Tibial nerve (tissue), 4 donors: ENCODE results near the gene ANKH. TPM values are rescaled to one million over a fixed set of nuclear protein-coding genes. Genes with fewer than 3 reads are reported as not detected.

ENCODE experiments used
- DNase-seq, 2 donors: peaks; one replicate each; pipeline ENCODE4 v3.0.0-alpha.2; 2019; ENCODE audit warnings: low spot score in 2 of 2
- H3K27ac ChIP-seq, 4 donors: fragments of 200-600 bp; sonication (generic) in 3 of 4; one replicate each; pipeline ENCODE4 v1.5.1; 2017 to 2019; ENCODE audit warnings: mild to moderate bottlenecking in 1 of 4
- H3K27me3 ChIP-seq, 2 donors: fragments of 200-600 bp; sonication (generic) in 1 of 2; one replicate each; pipeline versions ENCODE4 v1.5.1 to v1.6.0; 2017 to 2019
- H3K36me3 ChIP-seq, 3 donors: fragments of 200-600 bp; sonication (generic); one replicate each; pipeline ENCODE4 v1.5.1; 2018 to 2019
- H3K4me1 ChIP-seq, 4 donors: fragments of 200-600 bp; sonication (generic) in 3 of 4; one replicate each; pipeline ENCODE4 v1.5.1; 2017 to 2019
- H3K4me3 ChIP-seq, 4 donors: fragments of 200-600 bp; sonication (generic) in 3 of 4; one replicate each; pipeline ENCODE4 v1.5.1; 2017 to 2019; ENCODE audit warnings: mild to moderate bottlenecking in 1 of 4, moderate library complexity in 1 of 4
- H3K9me3 ChIP-seq, 4 donors: fragments of 200-600 bp; sonication (generic) in 3 of 4; one replicate each; pipeline ENCODE4 v1.5.1; 2017 to 2019
- EP300 ChIP-seq, 2 donors: sonication (generic); formaldehyde crosslinking; IDR thresholded peaks; one replicate each; pipeline ENCODE4 v1.6.1; 2017; ENCODE audit warnings: antibody characterized with exemption in 2 of 2, mild to moderate bottlenecking in 1 of 2
- POLR2A ChIP-seq, 2 donors: fragments of 450-650 bp; IDR thresholded peaks; one replicate each; pipeline ENCODE4 v1.6.1; 2017; ENCODE audit warnings: antibody characterized with exemption in 2 of 2, mild to moderate bottlenecking in 2 of 2, moderate library complexity in 2 of 2
- WGBS, 2 donors: methylation state at CpG; one replicate each; pipeline ENCODE4 v1.1.5; 2018; 5-methylcytosine and 5-hydroxymethylcytosine counted together
- total RNA-seq, 4 donors: library from RNA; depleted of rRNA; stranded (reverse); fragments of >200 nt; gene quantifications; one replicate each; pipeline ENCODE4 v1.1.0, GENCODE V29; 2016
- TF ChIP-seq, protein P1 (sequence below), 5 experiments: fragments of 200-600 bp in 3 of 5; fragments of 450-650 bp in 2 of 5; sonication (generic) in 3 of 5; IDR thresholded peaks; one replicate each; pipeline ENCODE4 v1.5.1; 2016 to 2019; ENCODE audit warnings: antibody characterized with exemption in 5 of 5, mild to moderate bottlenecking in 3 of 5, moderate library complexity in 2 of 5

The ANKH gene
- total RNA-seq, 4 donors from 2014 or later, result 45.7 to 77.9 (median 46.6) TPM

DNA sequence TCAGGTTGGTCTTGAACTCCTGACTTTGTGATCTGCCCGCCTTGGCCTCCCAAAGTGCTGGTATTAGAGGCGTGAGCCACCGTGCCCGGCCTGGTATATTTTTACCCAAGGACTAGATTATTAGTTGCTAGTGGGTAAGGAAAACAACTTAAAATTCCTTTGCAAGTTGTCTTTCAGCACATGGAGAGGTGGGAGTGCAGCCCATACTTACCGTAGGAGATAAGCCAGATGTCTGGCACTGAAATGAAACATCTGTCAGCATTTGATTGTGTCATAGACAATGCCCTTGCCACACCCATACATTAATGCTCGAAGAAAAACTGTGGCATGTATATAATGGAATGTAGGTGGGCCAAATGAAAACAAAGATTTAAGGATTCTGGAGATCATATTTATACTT lies 36.6 kb upstream of the ANKH start:
- no peak for DNase-seq
- Histone ChIP-seq H3K36me3 (no peaks in the 10 kb centered on the region), H3K27me3 (no peaks in the 10 kb centered on the region), H3K4me3 (no peak overlapping the region), H3K9me3 (no peaks in the 10 kb centered on the region), H3K27ac (no peak overlapping the region), H3K4me1 (peaks cover 0 to under 1% (median 0%) of the 10 kb centered on the region in 4 donors)
- 68 to 70% methylated on average over 6 of the region's 6 CpGs for WGBS, 2 donors
- TF ChIP-seq POLR2A (IDR thresholded peaks at IDR 0.05) (no peak), EP300 (IDR thresholded peaks at IDR 0.05) (no peak)
- TF ChIP-seq, protein P1, sequence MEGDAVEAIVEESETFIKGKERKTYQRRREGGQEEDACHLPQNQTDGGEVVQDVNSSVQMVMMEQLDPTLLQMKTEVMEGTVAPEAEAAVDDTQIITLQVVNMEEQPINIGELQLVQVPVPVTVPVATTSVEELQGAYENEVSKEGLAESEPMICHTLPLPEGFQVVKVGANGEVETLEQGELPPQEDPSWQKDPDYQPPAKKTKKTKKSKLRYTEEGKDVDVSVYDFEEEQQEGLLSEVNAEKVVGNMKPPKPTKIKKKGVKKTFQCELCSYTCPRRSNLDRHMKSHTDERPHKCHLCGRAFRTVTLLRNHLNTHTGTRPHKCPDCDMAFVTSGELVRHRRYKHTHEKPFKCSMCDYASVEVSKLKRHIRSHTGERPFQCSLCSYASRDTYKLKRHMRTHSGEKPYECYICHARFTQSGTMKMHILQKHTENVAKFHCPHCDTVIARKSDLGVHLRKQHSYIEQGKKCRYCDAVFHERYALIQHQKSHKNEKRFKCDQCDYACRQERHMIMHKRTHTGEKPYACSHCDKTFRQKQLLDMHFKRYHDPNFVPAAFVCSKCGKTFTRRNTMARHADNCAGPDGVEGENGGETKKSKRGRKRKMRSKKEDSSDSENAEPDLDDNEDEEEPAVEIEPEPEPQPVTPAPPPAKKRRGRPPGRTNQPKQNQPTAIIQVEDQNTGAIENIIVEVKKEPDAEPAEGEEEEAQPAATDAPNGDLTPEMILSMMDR (IDR thresholded peaks at IDR 0.05), result no peak

DNA sequence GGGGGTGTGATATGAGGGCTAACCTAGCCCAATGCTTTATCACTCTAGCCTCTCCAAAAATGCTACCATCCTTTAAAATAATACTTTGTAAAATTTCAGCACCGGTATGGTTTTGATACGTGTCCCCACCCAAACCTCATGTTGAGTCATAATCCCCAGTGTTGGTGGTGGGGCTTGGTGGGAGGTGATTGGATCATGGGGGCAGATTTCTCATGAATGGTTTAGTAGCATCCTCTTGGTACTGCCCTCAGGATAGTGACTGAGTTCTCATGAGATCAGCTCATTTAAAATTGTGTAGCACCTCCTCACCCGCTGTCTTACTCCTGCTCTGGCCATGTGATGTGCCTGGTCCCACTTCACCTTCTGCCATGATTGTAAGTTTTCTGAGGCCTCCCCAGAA lies 35.0 kb upstream of the ANKH start:
- H3K4me1 ChIP-seq, result peaks cover 0 to 8% (median 0%) of the 10 kb centered on the region in 4 donors
- TF ChIP-seq POLR2A (IDR thresholded peaks at IDR 0.05) (no peak), EP300 (IDR thresholded peaks at IDR 0.05) (no peak)
- TF ChIP-seq, protein P1 (IDR thresholded peaks at IDR 0.05), result no peak
- no peaks in the 10 kb centered on the region for H3K36me3 ChIP-seq
- DNase-seq, result no peak
- H3K27ac ChIP-seq, result no peak overlapping the region
- 87 to 100% methylated on average over 3 of the region's 3 CpGs for WGBS, 2 donors
- H3K9me3 ChIP-seq, result no peaks in the 10 kb centered on the region
- no peak overlapping the region for H3K4me3 ChIP-seq
- no peaks in the 10 kb centered on the region for H3K27me3 ChIP-seq

DNA sequence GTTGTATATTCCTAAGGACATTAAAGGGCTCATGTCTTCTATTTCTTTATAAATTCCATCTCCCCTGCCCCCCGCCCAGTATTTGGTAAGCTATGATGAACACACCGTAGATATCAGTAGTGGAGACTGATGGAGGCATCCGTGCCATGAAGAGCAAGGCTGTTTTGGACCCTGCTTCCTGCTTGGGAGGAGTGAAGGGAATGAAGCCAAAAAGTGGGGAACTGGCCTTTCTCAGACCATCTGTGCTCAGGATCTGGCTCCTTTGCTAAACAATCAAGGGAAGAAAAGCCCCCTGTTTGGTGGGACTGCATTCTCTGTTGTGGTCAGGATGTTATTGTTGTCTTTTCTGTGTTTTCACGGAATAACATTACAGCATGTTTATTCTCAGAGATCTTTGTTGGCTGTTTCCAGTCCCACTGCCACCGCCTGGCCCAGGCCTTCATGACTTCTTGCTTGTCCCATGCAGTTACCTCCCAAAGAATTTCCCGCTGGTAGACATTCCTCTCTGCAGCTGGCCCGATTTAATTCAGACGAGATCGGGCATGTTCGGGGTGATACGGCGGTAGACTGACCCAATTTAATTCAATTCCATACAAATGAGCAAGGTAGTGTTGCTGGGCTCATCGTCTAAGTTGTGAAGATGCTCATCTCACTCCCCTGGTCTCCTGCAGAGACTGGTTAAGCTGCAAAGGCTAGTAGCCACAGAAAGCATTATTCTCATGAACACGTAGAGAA lies 31.4 kb upstream of the ANKH start:
- WGBS, 2 donors, result 74 to 82% methylated on average over 14 of the region's 14 CpGs
- Histone ChIP-seq H3K27me3 (no peaks in the 10 kb centered on the region), H3K4me1 (peaks cover 0 to 27% (median 3%) of the 10 kb centered on the region in 4 donors), H3K9me3 (no peaks in the 10 kb centered on the region), H3K36me3 (no peaks in the 10 kb centered on the region), H3K4me3 (no peak overlapping the region), H3K27ac (no peak overlapping the region)
- TF ChIP-seq, protein P1 (IDR thresholded peaks at IDR 0.05), result no peak
- TF ChIP-seq POLR2A (IDR thresholded peaks at IDR 0.05) (no peak), EP300 (IDR thresholded peaks at IDR 0.05) (no peak)
- no peak for DNase-seq

DNA sequence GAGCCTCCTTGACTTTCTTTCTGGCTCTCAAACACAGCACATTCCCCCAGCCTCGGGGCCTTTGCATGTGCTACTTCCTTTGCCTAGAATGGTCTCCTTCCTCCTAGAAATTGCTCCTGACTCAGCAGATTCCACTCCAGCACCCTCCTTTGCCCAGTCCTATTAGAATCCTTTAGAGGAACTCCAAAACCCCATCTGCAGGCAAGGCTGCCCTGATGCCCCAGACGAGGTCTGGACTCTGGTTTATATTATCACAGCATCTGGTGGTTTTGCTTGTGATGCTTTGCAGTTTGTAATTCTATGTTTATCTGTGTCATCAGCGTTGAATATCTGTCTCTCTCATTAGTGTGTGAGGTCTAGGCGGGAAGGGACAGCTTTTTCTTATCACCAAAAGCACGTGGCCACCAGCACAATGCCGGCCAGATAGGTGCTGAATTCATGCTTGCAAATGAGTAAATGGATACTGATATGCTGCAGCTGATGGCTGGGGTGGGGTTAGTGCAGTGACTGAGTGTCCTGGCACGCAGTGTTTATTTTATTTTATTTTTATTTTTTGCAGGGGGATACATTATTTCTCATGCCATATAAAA lies 30.0 kb upstream of the ANKH start:
- Histone ChIP-seq H3K27me3 (no peaks in the 10 kb centered on the region), H3K4me3 (no peak overlapping the region)
- 55 to 57% methylated on average over 7 of the region's 7 CpGs for WGBS, 2 donors

More for the DNA sequence above, 30.0 kb upstream of the ANKH start:
- Histone ChIP-seq H3K36me3 (no peaks in the 10 kb centered on the region), H3K9me3 (no peaks in the 10 kb centered on the region), H3K27ac (peak overlapping the region in 2 of 4 donors; percentile 76 to 79), H3K4me1 (peaks cover 0 to 27% (median 3%) of the 10 kb centered on the region in 4 donors)
- peak in 1 of 2 donors; percentile 24 for DNase-seq
- TF ChIP-seq EP300 (IDR thresholded peaks at IDR 0.05) (no peak), POLR2A (IDR thresholded peaks at IDR 0.05) (no peak)
- TF ChIP-seq, protein P1 (IDR thresholded peaks at IDR 0.05), result no peak
